DND-41 (cell line): ENCODE results near the gene ELOVL5.

Experiments
- ATAC-seq: fragments of 200-7000 bp; cut with Tn5 transposase; 3 replicates; pipeline ENCODE4 v1.9.1; 2021; ENCODE audit warnings: low read depth; ENCODE audit not compliant: insufficient read depth
- DNase-seq: peaks from one replicate; pipeline ENCODE4 v3.0.0-alpha.2; 2020
- H2AFZ ChIP-seq: 2 replicates; pipeline ENCODE4 v1.6.0; 2012; ENCODE audit warnings: low read depth, low read length
- H3K27ac ChIP-seq: 2 replicates; pipeline ENCODE4 v1.5.1; 2012; ENCODE audit warnings: low read length, inconsistent platforms
- H3K27me3 ChIP-seq: fragments of 200-600 bp; sonication (generic); 2 replicates; pipeline ENCODE4 v1.6.0; 2012; ENCODE audit warnings: low read length, mild to moderate bottlenecking, inconsistent platforms; ENCODE audit not compliant: insufficient read depth, poor library complexity
- H3K36me3 ChIP-seq: 2 replicates; pipeline ENCODE4 v1.5.1; 2012; ENCODE audit warnings: low read length, inconsistent platforms; ENCODE audit not compliant: insufficient read depth
- H3K4me1 ChIP-seq: 2 replicates; pipeline ENCODE4 v1.5.1; 2012; ENCODE audit warnings: mild to moderate bottlenecking, low read length; ENCODE audit not compliant: insufficient read depth
- H3K4me2 ChIP-seq: 2 replicates; pipeline ENCODE4 v1.6.0; 2012; ENCODE audit warnings: mild to moderate bottlenecking, moderate library complexity, low read length, inconsistent platforms; ENCODE audit not compliant: insufficient read depth
- H3K4me3 ChIP-seq, 2 experiments: fragments of 200-600 bp in 1 of 2; shearing (Covaris generic) in 1 of 2; 2 replicates each; pipeline ENCODE4 v1.5.1; 2012 to 2016; ENCODE audit warnings: inconsistent platforms in 2 of 2, low read length in 2 of 2, mild to moderate bottlenecking in 2 of 2, low read depth in 1 of 2, moderate library complexity in 1 of 2
- H3K79me2 ChIP-seq: 2 replicates; pipeline ENCODE4 v1.6.0; 2012; ENCODE audit warnings: low read length, inconsistent platforms; ENCODE audit not compliant: insufficient read depth
- H3K9ac ChIP-seq: 2 replicates; pipeline ENCODE4 v1.6.0; 2012; ENCODE audit warnings: low read depth, mild to moderate bottlenecking, inconsistent platforms, low read length, moderate library complexity
- H3K9me3 ChIP-seq: 2 replicates; pipeline ENCODE4 v1.5.1; 2012; ENCODE audit warnings: low read length, moderate library complexity, mild to moderate bottlenecking, inconsistent platforms; ENCODE audit not compliant: insufficient read depth, severe bottlenecking
- H4K20me1 ChIP-seq: 2 replicates; pipeline ENCODE4 v1.6.0; 2012; ENCODE audit warnings: low read length; ENCODE audit not compliant: insufficient read depth
- CTCF ChIP-seq: IDR thresholded peaks from 2 replicates; pipeline ENCODE4 v1.5.1; 2012; ENCODE audit warnings: borderline replicate concordance, low read length, moderate library complexity, mild to moderate bottlenecking; ENCODE audit not compliant: poor library complexity, severe bottlenecking; ENCODE audit errors: extremely low read depth
- EZH2 ChIP-seq: IDR thresholded peaks from 3 replicates; pipeline ENCODE4 v1.6.1; 2012; ENCODE audit warnings: borderline replicate concordance, low read depth, mild to moderate bottlenecking, moderate library complexity, low read length, inconsistent platforms; ENCODE audit not compliant: severe bottlenecking

ELOVL5 gene

GRCh38 chr6:53241938-53242337 is 106.8 kb downstream of the ELOVL5 start:
- H4K20me1 ChIP-seq, result no peaks in the 10 kb centered on the region
- no peak for DNase-seq
- H3K27me3 ChIP-seq, result no peaks in the 10 kb centered on the region
- no peak for ATAC-seq
- no peak for TF ChIP-seq EZH2
- TF ChIP-seq CTCF, result no peak
- H3K4me1 ChIP-seq, result 0 out of 2 replicates have a peak, but pooled peaks cover 3% of the 10 kb centered on the region
- H3K27ac ChIP-seq, result no peak overlapping the region
- no peak overlapping the region for H3K4me2 ChIP-seq
- no peaks in the 10 kb centered on the region for H3K36me3 ChIP-seq
- no peaks in the 10 kb centered on the region for H3K79me2 ChIP-seq
- H3K9me3 ChIP-seq, result peaks cover 2% of the 10 kb centered on the region
- no peak overlapping the region for H3K9ac ChIP-seq
- H3K4me3 ChIP-seq, result no peak overlapping the region
- H2AFZ ChIP-seq, result no peak overlapping the region

GRCh38 chr6:53240761-53241160 is 108.0 kb downstream of the ELOVL5 start:
- H3K36me3 ChIP-seq, result no peaks in the 10 kb centered on the region
- peaks cover 2% of the 10 kb centered on the region for H3K9me3 ChIP-seq
- no peak for ATAC-seq
- H3K27ac ChIP-seq, result no peak overlapping the region
- no peak for DNase-seq
- no peaks in the 10 kb centered on the region for H3K79me2 ChIP-seq
- TF ChIP-seq EZH2 (no peak), CTCF (no peak)
- H3K4me2 ChIP-seq, result no peak overlapping the region
- no peak overlapping the region for H2AFZ ChIP-seq
- no peak overlapping the region for H3K4me3 ChIP-seq
- H3K4me1 ChIP-seq, result 0 out of 2 replicates have a peak, but pooled peaks cover 3% of the 10 kb centered on the region
- H3K27me3 ChIP-seq, result no peaks in the 10 kb centered on the region
- no peaks in the 10 kb centered on the region for H4K20me1 ChIP-seq
- no peak overlapping the region for H3K9ac ChIP-seq

GRCh38 chr6:53240139-53240538 is 108.6 kb downstream of the ELOVL5 start:
- Histone ChIP-seq H3K9ac (no peak overlapping the region), H3K9me3 (peaks cover 2% of the 10 kb centered on the region), H3K27ac (no peak overlapping the region), H3K27me3 (no peaks in the 10 kb centered on the region), H3K79me2 (no peaks in the 10 kb centered on the region), H3K4me2 (no peak overlapping the region), H2AFZ (no peak overlapping the region), H3K4me3 (no peak overlapping the region), H3K36me3 (no peaks in the 10 kb centered on the region), H3K4me1 (0 out of 2 replicates have a peak, but pooled peaks cover 3% of the 10 kb centered on the region), H4K20me1 (no peaks in the 10 kb centered on the region)
- DNase-seq (no peak), ATAC-seq (no peak)
- TF ChIP-seq CTCF, result no peak
- TF ChIP-seq EZH2, result no peak

- Histone ChIP-seq H3K4me3 (no peak overlapping the region), H3K79me2 (no peaks in the 10 kb centered on the region), H3K27ac (no peak overlapping the region), H3K36me3 (no peaks in the 10 kb centered on the region), H3K4me1 (no peaks in the 10 kb centered on the region), H3K9ac (no peak overlapping the region), H3K27me3 (no peaks in the 10 kb centered on the region), H3K4me2 (no peak overlapping the region), H3K9me3 (peaks cover 2% of the 10 kb centered on the region), H2AFZ (no peak overlapping the region), H4K20me1 (no peaks in the 10 kb centered on the region)
- DNase-seq, result no peak
- TF ChIP-seq CTCF, result no peak
- TF ChIP-seq EZH2, result no peak
- peak; percentile 19; the same call in 1 of the 3 replicates for ATAC-seq
Measured at GRCh38 chr6:53239526-53239925, 109.2 kb downstream of the ELOVL5 start.
